PC-9 (cell line): ENCODE results near the gene MISP3.

Experiments
- EZH2 ChIP-seq: fragments of 200-600 bp; sonication (generic); IDR thresholded peaks from 2 replicates; pipeline ENCODE4 v1.8.0; 2017; ENCODE audit warnings: antibody characterized with exemption, low read depth
- TF ChIP-seq, protein P1 (sequence below): fragments of 200-600 bp; sonication (generic); conservative IDR thresholded peaks from 2 replicates; pipeline ENCODE4 v1.6.1; 2017; ENCODE audit warnings: mixed run types, antibody characterized with exemption, mild to moderate bottlenecking, moderate library complexity

DNA sequence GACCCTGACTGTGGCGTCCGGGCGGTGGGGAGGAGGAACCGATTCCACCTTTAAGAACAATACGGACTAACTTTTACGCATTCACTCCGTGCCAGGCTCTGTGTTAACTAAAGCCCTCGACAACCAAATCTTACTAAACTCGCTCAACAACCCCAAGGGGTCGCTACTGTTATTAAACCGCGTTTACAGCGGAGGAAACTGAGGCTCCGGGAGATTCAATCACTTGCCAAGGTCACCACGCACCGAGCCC is 16.8 kb downstream of the MISP3 start:
- TF ChIP-seq EZH2 = no peak
- TF ChIP-seq, protein P1, sequence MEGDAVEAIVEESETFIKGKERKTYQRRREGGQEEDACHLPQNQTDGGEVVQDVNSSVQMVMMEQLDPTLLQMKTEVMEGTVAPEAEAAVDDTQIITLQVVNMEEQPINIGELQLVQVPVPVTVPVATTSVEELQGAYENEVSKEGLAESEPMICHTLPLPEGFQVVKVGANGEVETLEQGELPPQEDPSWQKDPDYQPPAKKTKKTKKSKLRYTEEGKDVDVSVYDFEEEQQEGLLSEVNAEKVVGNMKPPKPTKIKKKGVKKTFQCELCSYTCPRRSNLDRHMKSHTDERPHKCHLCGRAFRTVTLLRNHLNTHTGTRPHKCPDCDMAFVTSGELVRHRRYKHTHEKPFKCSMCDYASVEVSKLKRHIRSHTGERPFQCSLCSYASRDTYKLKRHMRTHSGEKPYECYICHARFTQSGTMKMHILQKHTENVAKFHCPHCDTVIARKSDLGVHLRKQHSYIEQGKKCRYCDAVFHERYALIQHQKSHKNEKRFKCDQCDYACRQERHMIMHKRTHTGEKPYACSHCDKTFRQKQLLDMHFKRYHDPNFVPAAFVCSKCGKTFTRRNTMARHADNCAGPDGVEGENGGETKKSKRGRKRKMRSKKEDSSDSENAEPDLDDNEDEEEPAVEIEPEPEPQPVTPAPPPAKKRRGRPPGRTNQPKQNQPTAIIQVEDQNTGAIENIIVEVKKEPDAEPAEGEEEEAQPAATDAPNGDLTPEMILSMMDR = peak; percentile 33; the same call in 1 of the 2 replicates
